HepG2 (cell line): ENCODE results near the gene SOAT2. TPM values are rescaled to one million over a fixed set of nuclear protein-coding genes. Genes with fewer than 3 reads are reported as not detected.

Experiments
- FOXJ3 ChIP-seq: sonication (generic); formaldehyde crosslinking; IDR thresholded peaks from 2 replicates; pipeline ENCODE4 v1.4.0; 2020; ENCODE audit warnings: missing genetic modification reagents, mild to moderate bottlenecking, borderline replicate concordance
- POLR2AphosphoS5 ChIP-seq: IDR thresholded peaks from 2 replicates; pipeline ENCODE4 v1.6.1; 2012; ENCODE audit warnings: low read depth, low read length
- RELA ChIP-seq: sonication (generic); formaldehyde crosslinking; IDR thresholded peaks from 2 replicates; pipeline ENCODE4 v1.4.0; 2020; ENCODE audit warnings: missing genetic modification reagents
- RXRB ChIP-seq: IDR thresholded peaks from 2 replicates; pipeline ENCODE4 v1.6.1; 2016; ENCODE audit warnings: borderline replicate concordance, missing genetic modification reagents, missing compliant biosample characterization
- ZBTB20 ChIP-seq: sonication (generic); formaldehyde crosslinking; IDR thresholded peaks from 2 replicates; pipeline ENCODE4 v1.8.1; 2023; ENCODE audit warnings: missing genetic modification reagents, low read depth, mild to moderate bottlenecking, borderline replicate concordance
- ZNF3 ChIP-seq: IDR thresholded peaks from 2 replicates; pipeline ENCODE4 v1.7.0; 2017; ENCODE audit warnings: inconsistent platforms
- ZNF547 ChIP-seq: sonication (generic); formaldehyde crosslinking; IDR thresholded peaks from 2 replicates; pipeline ENCODE4 v1.5.1; 2020; ENCODE audit warnings: mild to moderate bottlenecking, missing genetic modification reagents
- ZNF562 ChIP-seq: sonication (generic); formaldehyde crosslinking; IDR thresholded peaks from 2 replicates; pipeline ENCODE4 v1.8.0; 2022; ENCODE audit warnings: missing genetic modification reagents, borderline replicate concordance
- ZNF780A ChIP-seq: sonication (generic); formaldehyde crosslinking; IDR thresholded peaks from 2 replicates; pipeline ENCODE4 v1.8.0; 2022; ENCODE audit warnings: mild to moderate bottlenecking, missing genetic modification reagents, moderate library complexity
- ZNF781 ChIP-seq: sonication (generic); formaldehyde crosslinking; IDR thresholded peaks from 2 replicates; pipeline ENCODE4 v1.5.1; 2020; ENCODE audit warnings: borderline replicate concordance, mild to moderate bottlenecking, missing genetic modification reagents; ENCODE audit errors: not compliant biosample characterization
- ZSCAN30 ChIP-seq: sonication (generic); formaldehyde crosslinking; IDR thresholded peaks from 2 replicates; pipeline ENCODE4 v1.5.0; 2020; ENCODE audit warnings: mild to moderate bottlenecking, missing genetic modification reagents
- polyA plus RNA-seq, 8 experiments: library from polyadenylated mRNA; depleted of rRNA in 3 of 8; stranded (reverse) in 7 of 8; unstranded in 1 of 8; fragments of >200 nt; fragmentation: Illumina TruSeq in 4 of 8; extraction: Trizol in 4 of 8; gene quantifications; 2 replicates each; pipeline versions ENCODE4 v1.2.1 to v1.2.3, GENCODE V29; 2011 to 2016; ENCODE audit warnings: low read depth in 4 of 8, missing spikeins in 1 of 8, mixed read lengths in 1 of 8; ENCODE audit not compliant: insufficient read depth in 1 of 8
- total RNA-seq, 5 experiments: library from RNA; depleted of rRNA; stranded (reverse); fragments of >200 nt; fragmentation: Illumina TruSeq; extraction: Trizol; gene quantifications; 2 replicates each; pipeline ENCODE4 v1.2.3, GENCODE V29; 2016; ENCODE audit warnings: low read depth in 1 of 5
- TF ChIP-seq, protein P1 (sequence below): sonication (generic); formaldehyde crosslinking; IDR thresholded peaks from 2 replicates; pipeline ENCODE4 v1.5.1; 2020; ENCODE audit warnings: mild to moderate bottlenecking, missing genetic modification reagents, moderate library complexity
- TF ChIP-seq, protein P2 (sequence below): sonication (generic); formaldehyde crosslinking; IDR thresholded peaks from 2 replicates; pipeline ENCODE4 v1.4.0; 2020; ENCODE audit warnings: missing genetic modification reagents
- TF ChIP-seq, protein P3 (sequence below): sonication (generic); formaldehyde crosslinking; IDR thresholded peaks from 2 replicates; pipeline ENCODE4 v1.5.1; 2020; ENCODE audit warnings: mild to moderate bottlenecking, missing genetic modification reagents, borderline replicate concordance
- TF ChIP-seq, protein P4 (sequence below): sonication (generic); formaldehyde crosslinking; IDR thresholded peaks from 2 replicates; pipeline ENCODE4 v1.5.0; 2020; ENCODE audit warnings: mild to moderate bottlenecking, missing genetic modification reagents, moderate library complexity

The SOAT2 gene
- total and polyA plus RNA-seq, 2 of the 13 experiments (the other 11 are each of a cell fraction or from before 2014, with no cell fraction given) = 14.9 to 108 TPM

DNA sequence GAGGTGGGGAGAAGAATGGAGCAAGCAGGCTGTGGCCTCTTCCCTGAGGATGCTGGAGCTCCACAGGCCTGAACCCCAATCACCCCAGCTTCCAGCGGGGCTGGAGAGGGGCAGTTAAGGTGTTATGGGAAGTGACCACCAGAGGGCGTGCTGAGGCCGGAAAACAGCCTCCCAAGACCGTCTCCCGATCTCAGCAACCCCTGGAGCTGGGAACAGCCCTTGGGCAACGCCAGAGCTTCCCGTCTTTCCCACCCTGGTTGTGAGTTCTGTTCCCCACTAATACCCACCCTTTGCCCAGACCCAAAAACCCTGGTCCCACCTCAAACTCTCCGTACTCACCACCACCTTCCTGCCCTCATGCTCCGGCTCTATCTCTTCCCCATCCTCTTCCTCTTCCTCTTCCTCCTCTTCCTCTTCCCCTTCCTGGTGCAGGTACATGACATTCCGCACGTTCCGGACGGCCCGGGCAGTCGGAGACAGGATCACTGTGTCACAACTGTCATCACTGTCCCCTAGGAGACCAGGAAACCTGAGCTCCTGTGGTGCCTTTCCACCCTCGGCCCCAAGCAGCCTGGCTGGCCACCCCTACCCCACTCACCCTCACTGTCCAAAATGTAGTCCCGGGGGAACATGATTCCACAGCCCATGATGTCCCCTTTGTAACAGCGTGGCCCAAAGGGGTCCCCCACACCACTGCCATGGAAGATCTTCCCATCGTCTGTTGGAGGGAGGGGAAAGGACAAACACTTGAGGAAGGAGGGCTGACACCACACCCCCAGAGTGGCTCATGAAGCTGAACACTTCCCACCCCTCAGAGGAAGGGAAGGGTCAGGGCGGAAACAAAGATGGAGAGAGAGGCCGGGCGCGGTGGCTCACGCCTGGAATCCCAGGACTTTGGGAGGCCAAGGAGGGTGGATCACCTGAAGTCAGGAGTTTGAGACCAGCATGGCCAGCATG lies 37.0 kb upstream of the SOAT2 start (continued):
- TF ChIP-seq ZNF562 (CRISPR knock-in tag) = no peak
- TF ChIP-seq ZBTB20 (CRISPR knock-in tag) = 0 out of 2 replicates have a peak, but pooled peaks have one; percentile 29
- 0 out of 2 replicates have a peak, but pooled peaks have one; percentile 58 for TF ChIP-seq ZNF547 (CRISPR knock-in tag)
- TF ChIP-seq ZNF780A (CRISPR knock-in tag) = no peak
- TF ChIP-seq, protein P1, sequence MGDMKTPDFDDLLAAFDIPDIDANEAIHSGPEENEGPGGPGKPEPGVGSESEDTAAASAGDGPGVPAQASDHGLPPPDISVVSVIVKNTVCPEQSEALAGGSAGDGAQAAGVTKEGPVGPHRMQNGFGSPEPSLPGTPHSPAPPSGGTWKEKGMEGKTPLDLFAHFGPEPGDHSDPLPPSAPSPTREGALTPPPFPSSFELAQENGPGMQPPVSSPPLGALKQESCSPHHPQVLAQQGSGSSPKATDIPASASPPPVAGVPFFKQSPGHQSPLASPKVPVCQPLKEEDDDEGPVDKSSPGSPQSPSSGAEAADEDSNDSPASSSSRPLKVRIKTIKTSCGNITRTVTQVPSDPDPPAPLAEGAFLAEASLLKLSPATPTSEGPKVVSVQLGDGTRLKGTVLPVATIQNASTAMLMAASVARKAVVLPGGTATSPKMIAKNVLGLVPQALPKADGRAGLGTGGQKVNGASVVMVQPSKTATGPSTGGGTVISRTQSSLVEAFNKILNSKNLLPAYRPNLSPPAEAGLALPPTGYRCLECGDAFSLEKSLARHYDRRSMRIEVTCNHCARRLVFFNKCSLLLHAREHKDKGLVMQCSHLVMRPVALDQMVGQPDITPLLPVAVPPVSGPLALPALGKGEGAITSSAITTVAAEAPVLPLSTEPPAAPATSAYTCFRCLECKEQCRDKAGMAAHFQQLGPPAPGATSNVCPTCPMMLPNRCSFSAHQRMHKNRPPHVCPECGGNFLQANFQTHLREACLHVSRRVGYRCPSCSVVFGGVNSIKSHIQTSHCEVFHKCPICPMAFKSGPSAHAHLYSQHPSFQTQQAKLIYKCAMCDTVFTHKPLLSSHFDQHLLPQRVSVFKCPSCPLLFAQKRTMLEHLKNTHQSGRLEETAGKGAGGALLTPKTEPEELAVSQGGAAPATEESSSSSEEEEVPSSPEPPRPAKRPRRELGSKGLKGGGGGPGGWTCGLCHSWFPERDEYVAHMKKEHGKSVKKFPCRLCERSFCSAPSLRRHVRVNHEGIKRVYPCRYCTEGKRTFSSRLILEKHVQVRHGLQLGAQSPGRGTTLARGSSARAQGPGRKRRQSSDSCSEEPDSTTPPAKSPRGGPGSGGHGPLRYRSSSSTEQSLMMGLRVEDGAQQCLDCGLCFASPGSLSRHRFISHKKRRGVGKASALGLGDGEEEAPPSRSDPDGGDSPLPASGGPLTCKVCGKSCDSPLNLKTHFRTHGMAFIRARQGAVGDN = peak; percentile 56
- peak; percentile 36; the same call in 1 of the 2 replicates for TF ChIP-seq RXRB (CRISPR knock-in tag)
- TF ChIP-seq, protein P2, sequence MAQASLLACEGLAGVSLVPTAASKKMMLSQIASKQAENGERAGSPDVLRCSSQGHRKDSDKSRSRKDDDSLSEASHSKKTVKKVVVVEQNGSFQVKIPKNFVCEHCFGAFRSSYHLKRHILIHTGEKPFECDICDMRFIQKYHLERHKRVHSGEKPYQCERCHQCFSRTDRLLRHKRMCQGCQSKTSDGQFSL (CRISPR knock-in tag) = no peak
- TF ChIP-seq, protein P3, sequence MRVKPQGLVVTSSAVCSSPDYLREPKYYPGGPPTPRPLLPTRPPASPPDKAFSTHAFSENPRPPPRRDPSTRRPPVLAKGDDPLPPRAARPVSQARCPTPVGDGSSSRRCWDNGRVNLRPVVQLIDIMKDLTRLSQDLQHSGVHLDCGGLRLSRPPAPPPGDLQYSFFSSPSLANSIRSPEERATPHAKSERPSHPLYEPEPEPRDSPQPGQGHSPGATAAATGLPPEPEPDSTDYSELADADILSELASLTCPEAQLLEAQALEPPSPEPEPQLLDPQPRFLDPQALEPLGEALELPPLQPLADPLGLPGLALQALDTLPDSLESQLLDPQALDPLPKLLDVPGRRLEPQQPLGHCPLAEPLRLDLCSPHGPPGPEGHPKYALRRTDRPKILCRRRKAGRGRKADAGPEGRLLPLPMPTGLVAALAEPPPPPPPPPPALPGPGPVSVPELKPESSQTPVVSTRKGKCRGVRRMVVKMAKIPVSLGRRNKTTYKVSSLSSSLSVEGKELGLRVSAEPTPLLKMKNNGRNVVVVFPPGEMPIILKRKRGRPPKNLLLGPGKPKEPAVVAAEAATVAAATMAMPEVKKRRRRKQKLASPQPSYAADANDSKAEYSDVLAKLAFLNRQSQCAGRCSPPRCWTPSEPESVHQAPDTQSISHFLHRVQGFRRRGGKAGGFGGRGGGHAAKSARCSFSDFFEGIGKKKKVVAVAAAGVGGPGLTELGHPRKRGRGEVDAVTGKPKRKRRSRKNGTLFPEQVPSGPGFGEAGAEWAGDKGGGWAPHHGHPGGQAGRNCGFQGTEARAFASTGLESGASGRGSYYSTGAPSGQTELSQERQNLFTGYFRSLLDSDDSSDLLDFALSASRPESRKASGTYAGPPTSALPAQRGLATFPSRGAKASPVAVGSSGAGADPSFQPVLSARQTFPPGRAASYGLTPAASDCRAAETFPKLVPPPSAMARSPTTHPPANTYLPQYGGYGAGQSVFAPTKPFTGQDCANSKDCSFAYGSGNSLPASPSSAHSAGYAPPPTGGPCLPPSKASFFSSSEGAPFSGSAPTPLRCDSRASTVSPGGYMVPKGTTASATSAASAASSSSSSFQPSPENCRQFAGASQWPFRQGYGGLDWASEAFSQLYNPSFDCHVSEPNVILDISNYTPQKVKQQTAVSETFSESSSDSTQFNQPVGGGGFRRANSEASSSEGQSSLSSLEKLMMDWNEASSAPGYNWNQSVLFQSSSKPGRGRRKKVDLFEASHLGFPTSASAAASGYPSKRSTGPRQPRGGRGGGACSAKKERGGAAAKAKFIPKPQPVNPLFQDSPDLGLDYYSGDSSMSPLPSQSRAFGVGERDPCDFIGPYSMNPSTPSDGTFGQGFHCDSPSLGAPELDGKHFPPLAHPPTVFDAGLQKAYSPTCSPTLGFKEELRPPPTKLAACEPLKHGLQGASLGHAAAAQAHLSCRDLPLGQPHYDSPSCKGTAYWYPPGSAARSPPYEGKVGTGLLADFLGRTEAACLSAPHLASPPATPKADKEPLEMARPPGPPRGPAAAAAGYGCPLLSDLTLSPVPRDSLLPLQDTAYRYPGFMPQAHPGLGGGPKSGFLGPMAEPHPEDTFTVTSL = no peak
- TF ChIP-seq ZNF3 (CRISPR knock-in tag) = no peak
- no peak for TF ChIP-seq FOXJ3
- no peak for TF ChIP-seq POLR2AphosphoS5
- peak; percentile 43 for TF ChIP-seq ZNF781
- TF ChIP-seq ZSCAN30 (CRISPR knock-in tag) = no peak
- no peak for TF ChIP-seq RELA (CRISPR knock-in tag)
- TF ChIP-seq, protein P4, sequence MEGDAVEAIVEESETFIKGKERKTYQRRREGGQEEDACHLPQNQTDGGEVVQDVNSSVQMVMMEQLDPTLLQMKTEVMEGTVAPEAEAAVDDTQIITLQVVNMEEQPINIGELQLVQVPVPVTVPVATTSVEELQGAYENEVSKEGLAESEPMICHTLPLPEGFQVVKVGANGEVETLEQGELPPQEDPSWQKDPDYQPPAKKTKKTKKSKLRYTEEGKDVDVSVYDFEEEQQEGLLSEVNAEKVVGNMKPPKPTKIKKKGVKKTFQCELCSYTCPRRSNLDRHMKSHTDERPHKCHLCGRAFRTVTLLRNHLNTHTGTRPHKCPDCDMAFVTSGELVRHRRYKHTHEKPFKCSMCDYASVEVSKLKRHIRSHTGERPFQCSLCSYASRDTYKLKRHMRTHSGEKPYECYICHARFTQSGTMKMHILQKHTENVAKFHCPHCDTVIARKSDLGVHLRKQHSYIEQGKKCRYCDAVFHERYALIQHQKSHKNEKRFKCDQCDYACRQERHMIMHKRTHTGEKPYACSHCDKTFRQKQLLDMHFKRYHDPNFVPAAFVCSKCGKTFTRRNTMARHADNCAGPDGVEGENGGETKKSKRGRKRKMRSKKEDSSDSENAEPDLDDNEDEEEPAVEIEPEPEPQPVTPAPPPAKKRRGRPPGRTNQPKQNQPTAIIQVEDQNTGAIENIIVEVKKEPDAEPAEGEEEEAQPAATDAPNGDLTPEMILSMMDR (CRISPR knock-in tag) = peak; percentile 95
